BE2C (cell line): ENCODE measurements around the gene ARIH2.
A peak's percentile ranks its signal among the peaks of the same experiment; 100 is the strongest.

Experiments used
- DNase-seq: peaks from one replicate; pipeline ENCODE4 v3.0.0-alpha.2; 2020
- H3K27me3 ChIP-seq: fragments of 250-450 bp; sonication (Bioruptor Pico); 2 replicates; pipeline ENCODE4 v1.5.1; 2020; ENCODE audit warnings: mild to moderate bottlenecking
- H3K36me3 ChIP-seq: fragments of 250-450 bp; sonication (Bioruptor Pico); 2 replicates; pipeline ENCODE4 v1.5.1; 2020; ENCODE audit warnings: mild to moderate bottlenecking
- H3K4me1 ChIP-seq: fragments of 250-450 bp; sonication (Bioruptor Pico); 2 replicates; pipeline ENCODE4 v1.5.1; 2020
- H3K4me3 ChIP-seq: 2 replicates; pipeline ENCODE4 v1.5.1; 2011; ENCODE audit warnings: low read depth, low read length
- H3K9me3 ChIP-seq: fragments of 250-450 bp; sonication (Bioruptor Pico); 2 replicates; pipeline ENCODE4 v1.5.1; 2020
- CTCF ChIP-seq: IDR thresholded peaks from 2 replicates; pipeline ENCODE4 v1.5.1; 2012; ENCODE audit warnings: mild to moderate bottlenecking, low read depth, low read length

ARIH2 gene

GRCh38 chr3:48949376-48949717 lies 30.7 kb downstream of the ARIH2 start:
- no peak overlapping the region for H3K4me3 ChIP-seq
- no peaks in the 10 kb centered on the region for H3K9me3 ChIP-seq
- no peak for TF ChIP-seq CTCF
- no peak for DNase-seq
- H3K4me1 ChIP-seq, result no peaks in the 10 kb centered on the region
- 0 out of 2 replicates have a peak, but pooled peaks cover under 1% of the 10 kb centered on the region for H3K36me3 ChIP-seq
- H3K27me3 ChIP-seq, result no peaks in the 10 kb centered on the region

- Histone ChIP-seq H3K4me1 (no peaks in the 10 kb centered on the region), H3K4me3 (no peak overlapping the region), H3K27me3 (no peaks in the 10 kb centered on the region), H3K9me3 (no peaks in the 10 kb centered on the region), H3K36me3 (0 out of 2 replicates have a peak, but pooled peaks cover 3% of the 10 kb centered on the region)
- DNase-seq, result no peak
- TF ChIP-seq CTCF, result no peak
These were observed 31.4 kb downstream of the ARIH2 start for GRCh38 chr3:48950051-48950450.

DNA sequence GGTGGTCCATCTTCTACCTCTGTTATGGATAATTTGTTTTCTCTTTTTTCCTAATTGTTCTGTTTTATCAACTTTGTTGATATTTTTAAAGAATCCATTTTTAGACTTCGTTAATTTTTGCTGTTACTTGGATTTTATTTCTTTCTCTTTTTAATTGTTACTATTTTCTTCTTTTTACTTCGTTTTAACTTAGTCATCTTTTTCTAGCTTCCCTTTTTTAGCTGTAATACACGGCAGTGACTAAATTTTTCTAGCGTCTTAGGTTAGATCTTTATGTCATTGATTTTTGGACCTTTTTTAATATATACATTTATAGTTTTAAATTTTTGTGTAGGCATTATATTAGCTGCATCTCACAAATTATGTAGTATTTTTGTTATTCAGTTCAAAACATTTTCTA lies 33.1 kb downstream of the ARIH2 start:
- H3K27me3 ChIP-seq, result no peaks in the 10 kb centered on the region
- DNase-seq, result no peak
- no peaks in the 10 kb centered on the region for H3K4me1 ChIP-seq
- H3K36me3 ChIP-seq, result 0 out of 2 replicates have a peak, but pooled peaks cover 3% of the 10 kb centered on the region
- TF ChIP-seq CTCF, result no peak
- no peak overlapping the region for H3K4me3 ChIP-seq
- H3K9me3 ChIP-seq, result no peaks in the 10 kb centered on the region

DNA sequence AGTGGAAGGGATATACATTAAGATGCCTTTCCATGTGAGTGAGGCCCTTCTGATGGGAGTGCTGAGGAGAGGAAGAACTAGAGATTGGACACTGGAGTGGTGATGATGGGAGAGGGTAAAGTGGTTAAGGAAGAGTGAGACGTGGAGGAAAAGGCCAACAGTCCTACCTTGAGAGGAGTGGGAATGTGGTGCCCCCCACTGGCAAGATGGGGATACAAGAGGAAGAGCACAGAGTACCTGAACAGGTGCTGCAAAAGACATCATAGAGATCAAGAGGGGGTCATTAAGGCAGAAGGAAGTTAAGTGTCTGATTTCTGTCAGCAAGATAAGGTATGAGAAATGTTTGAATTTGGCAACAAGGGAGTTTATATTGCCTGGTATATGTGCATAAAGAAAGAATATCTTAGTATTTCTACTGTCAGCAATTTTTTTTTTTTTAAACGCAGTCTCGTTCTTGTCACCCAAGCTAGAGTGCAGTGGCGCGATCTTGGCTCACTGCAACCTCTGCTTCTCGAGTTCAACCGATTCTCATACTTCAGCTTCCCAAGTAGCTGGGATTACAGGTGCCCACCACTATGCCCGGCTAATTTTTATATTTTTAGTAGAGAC lies 34.0 kb downstream of the ARIH2 start:
- 0 out of 2 replicates have a peak, but pooled peaks cover 3% of the 10 kb centered on the region for H3K36me3 ChIP-seq
- H3K9me3 ChIP-seq, result no peaks in the 10 kb centered on the region
- peak; percentile 44 for TF ChIP-seq CTCF
- no peaks in the 10 kb centered on the region for H3K27me3 ChIP-seq
- H3K4me3 ChIP-seq, result no peak overlapping the region
- no peaks in the 10 kb centered on the region for H3K4me1 ChIP-seq
- DNase-seq, result peak; percentile 21

- Histone ChIP-seq H3K9me3 (no peaks in the 10 kb centered on the region), H3K4me1 (no peaks in the 10 kb centered on the region), H3K27me3 (no peaks in the 10 kb centered on the region), H3K36me3 (peaks cover 7% of the 10 kb centered on the region), H3K4me3 (no peak overlapping the region)
- no peak for TF ChIP-seq CTCF
- no peak for DNase-seq
These were observed 38.5 kb downstream of the ARIH2 start for GRCh38 chr3:48957006-48957705.

DNA sequence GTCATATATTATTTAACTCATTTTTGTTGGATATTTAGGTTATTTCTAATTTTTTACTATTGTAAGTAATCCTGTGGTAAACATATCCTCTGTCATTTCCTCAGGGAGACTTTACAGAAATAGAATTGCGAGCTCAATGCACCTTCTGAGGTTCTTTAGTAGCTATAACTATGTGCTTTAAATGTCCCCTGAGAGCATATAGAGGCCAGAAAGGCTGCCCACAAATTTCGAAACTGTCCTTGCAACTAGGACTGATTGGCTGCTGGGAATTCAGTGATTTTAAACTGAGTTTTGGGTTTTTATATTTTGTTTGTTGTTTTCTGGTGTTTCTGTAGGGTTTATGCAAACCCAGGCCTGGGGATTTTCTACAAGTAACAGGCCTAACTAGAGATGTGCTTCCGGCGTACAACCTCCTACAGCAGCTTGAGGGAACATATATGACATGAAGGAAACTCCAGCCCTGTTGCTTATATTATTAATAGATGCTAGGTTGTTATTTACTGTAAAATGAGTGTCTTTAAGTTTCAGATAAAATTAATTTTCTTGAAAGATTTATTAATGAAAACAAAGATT lies 42.3 kb downstream of the ARIH2 start:
- H3K9me3 ChIP-seq, result no peaks in the 10 kb centered on the region
- H3K4me1 ChIP-seq, result no peaks in the 10 kb centered on the region
- no peak for DNase-seq
- TF ChIP-seq CTCF, result no peak
- H3K36me3 ChIP-seq, result peaks cover 4% of the 10 kb centered on the region
- H3K27me3 ChIP-seq, result no peaks in the 10 kb centered on the region
- H3K4me3 ChIP-seq, result no peak overlapping the region
